H1 (cell line): Measurements from ENCODE around the gene LEFTY1. TPM values are rescaled to one million over a fixed set of nuclear protein-coding genes. Genes with fewer than 3 reads are reported as not detected.
"Not testable (repeated sequence)": the region's sequence is repeated elsewhere in the genome, so short reads cannot be mapped to it uniquely, and the experiment has no call there.

ENCODE experiments used
- CTCF ChIA-PET: fragments of 300-600 bp; sonication (Branson Sonifier 250); formaldehyde crosslinking; loops from one replicate; lab custom pipeline; 2021; ENCODE audit not compliant: partially characterized antibody; lab: Charles Lee
- POLR2A ChIA-PET: fragments of 300-600 bp; sonication (Branson Sonifier 250); formaldehyde crosslinking; loops from one replicate; lab custom pipeline; 2021; ENCODE audit warnings: inconsistent platforms; ENCODE audit not compliant: partially characterized antibody; lab: Charles Lee
- DNase-seq, 2 experiments: peaks; one replicate each; pipeline versions ENCODE4 v3.0.0 to v3.0.0-alpha.2; 2010 to 2022; ENCODE audit warnings: low spot score in 2 of 2, low read depth in 1 of 2, mixed read lengths in 1 of 2
- FAIRE-seq: peaks from 2 replicates; lab custom pipeline; 2011; peaks lifted over from hg19 to GRCh38; lab: Jason Lieb, UNC
- H2AFZ ChIP-seq: 2 replicates; pipeline ENCODE4 v1.8.1; 2012; ENCODE audit warnings: low read length, inconsistent platforms
- H2AK5ac ChIP-seq: 2 replicates; pipeline ENCODE4 v1.6.1; 2013; ENCODE audit warnings: low read depth, low read length
- H2BK120ac ChIP-seq: replicated peaks from 2 replicates; pipeline ENCODE3; 2013; ENCODE audit warnings: low read depth, low read length, inconsistent platforms
- H2BK12ac ChIP-seq: 2 replicates; pipeline ENCODE4 v1.6.1; 2013; ENCODE audit warnings: low read depth, low read length
- H2BK15ac ChIP-seq: 2 replicates; pipeline ENCODE4 v1.6.1; 2013; ENCODE audit warnings: low read length
- H2BK20ac ChIP-seq: 2 replicates; pipeline ENCODE4 v1.6.1; 2013; ENCODE audit warnings: low read length
- H2BK5ac ChIP-seq: 2 replicates; pipeline ENCODE4 v1.6.1; 2013; ENCODE audit warnings: low read depth, low read length
- H3K14ac ChIP-seq: 2 replicates; pipeline ENCODE4 v1.6.1; 2013; ENCODE audit warnings: inconsistent platforms; ENCODE audit not compliant: insufficient read length
- H3K18ac ChIP-seq: 2 replicates; pipeline ENCODE4 v1.6.1; 2013; ENCODE audit warnings: low read length; ENCODE audit errors: extremely low read depth
- H3K23ac ChIP-seq: 2 replicates; pipeline ENCODE4 v1.6.1; 2013; ENCODE audit warnings: inconsistent platforms; ENCODE audit not compliant: insufficient read length
- H3K23me2 ChIP-seq: 2 replicates; pipeline ENCODE4 v1.6.1; 2013; ENCODE audit warnings: low read depth, low read length
- H3K27ac ChIP-seq: 2 replicates; pipeline ENCODE4 v1.6.1; 2011; ENCODE audit warnings: low read depth, low read length, inconsistent platforms
- H3K27me3 ChIP-seq, 4 experiments: replicated peaks in 1 of 4; 1 replicate in 1 of 4; 2 replicates in 3 of 4; pipeline versions ENCODE4 v1.6.1 to v1.8.1; 2011 to 2013; ENCODE audit warnings: low read length in 3 of 4, mild to moderate bottlenecking in 3 of 4, inconsistent platforms in 2 of 4, mixed read lengths in 2 of 4, moderate library complexity in 1 of 4; ENCODE audit not compliant: control insufficient read depth in 3 of 4, insufficient read depth in 3 of 4; ENCODE audit errors: extremely low read depth in 1 of 4
- H3K36me3 ChIP-seq, 4 experiments: 2 replicates each; pipeline versions ENCODE4 v1.6.1 to v1.8.1; 2011 to 2013; ENCODE audit warnings: mild to moderate bottlenecking in 4 of 4, low read length in 3 of 4, moderate library complexity in 2 of 4, control low read depth in 1 of 4, inconsistent platforms in 1 of 4; ENCODE audit not compliant: insufficient read depth in 4 of 4, control insufficient read depth in 2 of 4
- H3K4ac ChIP-seq: replicated peaks from 2 replicates; pipeline ENCODE3; 2013; ENCODE audit warnings: low read length, low read depth, mixed read lengths, inconsistent platforms; ENCODE audit not compliant: insufficient read length
- H3K4me1 ChIP-seq, 4 experiments: replicated peaks in 1 of 4; 1 replicate in 1 of 4; 2 replicates in 3 of 4; pipeline versions ENCODE4 v1.6.1 to v1.8.1; 2011 to 2013; ENCODE audit warnings: low read length in 3 of 4, inconsistent platforms in 2 of 4, mixed read lengths in 1 of 4; ENCODE audit not compliant: insufficient read depth in 4 of 4, control insufficient read depth in 3 of 4
- H3K4me2 ChIP-seq, 2 experiments: 2 replicates each; pipeline versions ENCODE4 v1.6.1 to v1.8.1; 2011 to 2013; ENCODE audit warnings: low read depth in 2 of 2, low read length in 2 of 2, control low read depth in 1 of 2, inconsistent platforms in 1 of 2, mild to moderate bottlenecking in 1 of 2; ENCODE audit not compliant: insufficient read depth in 1 of 2
- H3K4me3 ChIP-seq, 4 experiments: fragments of 200-600, 300-600 bp in 1 of 4; sonication (generic), shearing (Covaris generic), sonication (Bioruptor Twin) in 1 of 4; 2 replicates each; pipeline versions ENCODE4 v1.5.1 to v1.8.1; 2011 to 2016; ENCODE audit warnings: low read length in 4 of 4, low read depth in 3 of 4, control low read depth in 2 of 4, inconsistent platforms in 2 of 4, mild to moderate bottlenecking in 2 of 4, mixed read lengths in 1 of 4, moderate library complexity in 1 of 4; ENCODE audit not compliant: insufficient read depth in 2 of 4; ENCODE audit errors: extremely low read depth in 1 of 4
- H3K56ac ChIP-seq: replicated peaks from 2 replicates; pipeline ENCODE3; 2013; ENCODE audit warnings: low read depth, mild to moderate bottlenecking, mixed read lengths, low read length, inconsistent platforms; ENCODE audit not compliant: insufficient read length
- H3K79me1 ChIP-seq: 2 replicates; pipeline ENCODE4 v1.6.1; 2013; ENCODE audit warnings: low read depth, low read length, control low read depth
- H3K79me2 ChIP-seq, 2 experiments: 2 replicates each; pipeline versions ENCODE4 v1.6.1 to v1.8.1; 2012 to 2013; ENCODE audit warnings: low read length in 2 of 2, mild to moderate bottlenecking in 2 of 2, inconsistent platforms in 1 of 2; ENCODE audit not compliant: insufficient read depth in 2 of 2, control insufficient read depth in 1 of 2
- H3K9ac ChIP-seq, 4 experiments: replicated peaks in 1 of 4; 1 replicate in 1 of 4; 2 replicates in 3 of 4; pipeline versions ENCODE4 v1.6.1 to v1.8.1; 2011 to 2013; ENCODE audit warnings: low read depth in 3 of 4, low read length in 3 of 4, control low read depth in 2 of 4, mild to moderate bottlenecking in 2 of 4, moderate library complexity in 2 of 4, inconsistent platforms in 1 of 4; ENCODE audit errors: extremely low read depth in 1 of 4
- H3K9me3 ChIP-seq, 2 experiments: 2 replicates each; pipeline versions ENCODE4 v1.6.1 to v1.8.1; 2012 to 2013; ENCODE audit warnings: mild to moderate bottlenecking in 2 of 2, moderate library complexity in 2 of 2, control low read depth in 1 of 2, inconsistent platforms in 1 of 2, low read depth in 1 of 2, low read length in 1 of 2, mixed read lengths in 1 of 2; ENCODE audit not compliant: insufficient read depth in 2 of 2
- H4K20me1 ChIP-seq, 2 experiments: replicated peaks in 1 of 2; 2 replicates each; pipeline versions ENCODE3 to v1.8.1; 2011 to 2013; ENCODE audit warnings: inconsistent platforms in 2 of 2, low read length in 2 of 2, mild to moderate bottlenecking in 1 of 2; ENCODE audit not compliant: insufficient read depth in 2 of 2, control insufficient read depth in 1 of 2
- H4K5ac ChIP-seq: 2 replicates; pipeline ENCODE4 v1.6.1; 2013; ENCODE audit warnings: low read length, low read depth, mixed read lengths, inconsistent platforms; ENCODE audit not compliant: insufficient read length
- H4K8ac ChIP-seq: 2 replicates; pipeline ENCODE4 v1.8.0; 2013; ENCODE audit warnings: mild to moderate bottlenecking, moderate library complexity, low read length, inconsistent platforms; ENCODE audit not compliant: insufficient read depth; ENCODE audit errors: extremely low read depth
- H4K91ac ChIP-seq: replicated peaks from 2 replicates; pipeline ENCODE3; 2013; ENCODE audit warnings: low read length, mixed read lengths, inconsistent platforms; ENCODE audit not compliant: insufficient read length
- WGBS, 2 experiments: shearing (Covaris generic) in 1 of 2; methylation state at CpG; one replicate each; pipeline versions ENCODE4 v1.1.6 to v1.1.7; 2013 to 2015; ENCODE audit warnings: low lambda C conversion rate in 2 of 2, mixed read lengths in 2 of 2, inconsistent platforms in 1 of 2, low coverage in 1 of 2, missing lambda C conversion rate in 1 of 2; ENCODE audit not compliant: insufficient replicate concordance in 2 of 2, insufficient coverage in 1 of 2, insufficient read length in 1 of 2; ENCODE audit errors: extremely low coverage in 1 of 2, missing lambda C conversion rate in 1 of 2; 5-methylcytosine and 5-hydroxymethylcytosine counted together
- polyA plus RNA-seq, 7 experiments: library from polyadenylated mRNA; depleted of rRNA in 3 of 7; stranded (reverse) in 5 of 7; unstranded in 2 of 7; fragments of >200 nt in 5 of 7; fragments of 200-250 nt in 2 of 7; gene quantifications; 1 replicate in 5 of 7; 2 replicates in 1 of 7; 4 replicates in 1 of 7; pipeline versions ENCODE4 v1.2.1 to v1.2.3, GENCODE V29; 2011 to 2013; ENCODE audit warnings: missing spikeins in 2 of 7, mixed read lengths in 2 of 7
- total RNA-seq: library from RNA; stranded (reverse); fragmentation: NEBNext Ultra II Directional; extraction: Animal tissue kit (Norgen Biotek cat#: 25700); gene quantifications from 2 replicates; pipeline ENCODE4 v1.2.1, GENCODE V29; 2021

LEFTY1 gene
- total and polyA plus RNA-seq, 2 of the 8 experiments (the other 6 are each of a cell fraction or from before 2014, with no cell fraction given): 4.5 to 11.7 TPM

DNA sequence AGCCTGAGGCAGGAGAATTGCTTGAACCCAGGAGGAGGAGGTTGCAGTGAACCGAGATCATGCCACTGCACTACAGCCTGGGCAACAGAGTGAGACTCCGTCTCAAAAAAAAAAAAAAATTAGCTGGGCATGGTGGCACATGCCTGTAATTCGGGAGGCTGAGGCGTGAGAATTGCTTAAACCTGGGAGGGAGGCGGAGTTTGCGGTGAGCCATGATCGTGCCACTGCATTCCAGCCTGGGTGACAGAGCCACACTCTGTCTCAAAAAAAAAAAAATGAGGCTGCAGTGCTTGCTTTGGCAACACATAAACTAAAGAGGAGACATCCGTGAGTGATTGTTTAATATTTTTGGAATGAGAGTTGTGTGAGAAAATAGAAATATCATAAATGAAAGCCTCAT is 47.1 kb upstream of the LEFTY1 start:
- not testable (repeated sequence) for H3K27ac ChIP-seq, H2BK20ac ChIP-seq, H4K91ac ChIP-seq, FAIRE-seq, H3K79me2 ChIP-seq, H2BK15ac ChIP-seq, H2BK120ac ChIP-seq, H2AK5ac ChIP-seq, DNase-seq, H3K9me3 ChIP-seq, H3K79me1 ChIP-seq, H4K20me1 ChIP-seq, H4K5ac ChIP-seq, H2BK5ac ChIP-seq, H3K27me3 ChIP-seq, H4K8ac ChIP-seq, H3K56ac ChIP-seq, H3K14ac ChIP-seq, H3K23ac ChIP-seq, H2AFZ ChIP-seq, H3K23me2 ChIP-seq, H2BK12ac ChIP-seq, H3K4me3 ChIP-seq, H3K4ac ChIP-seq, H3K18ac ChIP-seq, H3K9ac ChIP-seq, H3K4me2 ChIP-seq, H3K36me3 ChIP-seq, H3K4me1 ChIP-seq
- 80% methylated on average over 7 of the region's 8 CpGs; no CpG with 5 or more reads in 1 of the 2 experiments for WGBS, 2 experiments
- POLR2A ChIA-PET: interaction anchor here (1.5 to 1.8 kb wide), 2 partner anchors 9 to 64 kb away, joined by 5 read pairs; partner anchors contain the start of gene SDE2
- CTCF ChIA-PET: interaction anchor here (0.6 to 1.8 kb wide), 6 partner anchors 9 to 91 kb away, joined by 3 to 4 read pairs (median 4); no protein-coding TSS in a partner anchor
